Lung (tissue), 12 donors: Measurements from ENCODE around the gene NRGN. TPM values are rescaled to one million over a fixed set of nuclear protein-coding genes. Genes with fewer than 3 reads are reported as not detected.

ENCODE experiments used
- ATAC-seq: fragments of 200-7000 bp; cut with Tn5 transposase; one replicate; pipeline ENCODE4 v1.9.1; 2020; ENCODE audit warnings: moderate number of reproducible peaks; ENCODE audit not compliant: insufficient read depth, low FRiP score
- DNase-seq, 3 donors: peaks; one replicate each; pipeline ENCODE4 v3.0.0-alpha.2; 2013 to 2017
- H3K27ac ChIP-seq, 2 donors: one replicate each; pipeline ENCODE4 v1.5.1; 2013; ENCODE audit warnings: mild to moderate bottlenecking in 2 of 2, moderate library complexity in 2 of 2, control low read depth in 1 of 2, inconsistent platforms in 1 of 2, low read depth in 1 of 2, low read length in 1 of 2
- H3K27me3 ChIP-seq, 3 donors: one replicate each; pipeline ENCODE4 v1.5.1; 2013; ENCODE audit warnings: low read length in 2 of 3; ENCODE audit not compliant: control insufficient read depth in 3 of 3, insufficient read depth in 3 of 3
- H3K36me3 ChIP-seq, 4 donors: one replicate each; pipeline ENCODE4 v1.5.1; 2013; ENCODE audit warnings: low read length in 4 of 4, mild to moderate bottlenecking in 1 of 4, moderate library complexity in 1 of 4; ENCODE audit not compliant: control insufficient read depth in 4 of 4, insufficient read depth in 4 of 4
- H3K4me1 ChIP-seq, 5 donors: one replicate each; pipeline ENCODE4 v1.5.1; 2013; ENCODE audit warnings: low read length in 5 of 5, mild to moderate bottlenecking in 2 of 5, moderate library complexity in 1 of 5; ENCODE audit not compliant: control insufficient read depth in 5 of 5, insufficient read depth in 5 of 5
- H3K4me3 ChIP-seq: one replicate; pipeline ENCODE4 v1.5.1; 2013; ENCODE audit warnings: mild to moderate bottlenecking, control low read depth, moderate library complexity
- H3K9ac ChIP-seq, 2 donors: one replicate each; pipeline ENCODE4 v1.5.1; 2013; ENCODE audit warnings: low read length in 2 of 2, control low read depth in 1 of 2; ENCODE audit not compliant: insufficient read depth in 1 of 2
- H3K9me3 ChIP-seq, 4 donors: one replicate each; pipeline ENCODE4 v1.5.1; 2013; ENCODE audit warnings: low read length in 3 of 4, mild to moderate bottlenecking in 1 of 4, moderate library complexity in 1 of 4; ENCODE audit not compliant: control insufficient read depth in 4 of 4, insufficient read depth in 3 of 4
- CTCF ChIP-seq: IDR thresholded peaks from 2 replicates; pipeline ENCODE4 v1.5.1; 2012; ENCODE audit warnings: mild to moderate bottlenecking; ENCODE audit errors: control extremely low read depth, extremely low read depth
- WGBS, 2 donors: extraction: QIAGEN DNeasy Blood & Tissue Kit; methylation state at CpG; one replicate each; pipeline ENCODE4 v1.1.7; 2013; 5-methylcytosine and 5-hydroxymethylcytosine counted together
- polyA plus RNA-seq, 2 donors: library from polyadenylated mRNA; stranded (reverse); fragments of 200-250 nt; gene quantifications; one replicate each; pipeline ENCODE4 v1.2.1, GENCODE V29; 2013
- total RNA-seq, 2 donors: library from RNA; depleted of rRNA in 1 of 2; stranded (reverse); fragments of >200 nt in 1 of 2; gene quantifications; one replicate each; pipeline ENCODE4 v1.2.1, GENCODE V29; 2014 to 2021
- donor health status: control.
- donor health status: control.
- donor health status: Bipolar disorder and iron deficiency.
- donor health status: healthy.
- donor health status: DM: yes; HTN: yes; CAD: no.

NRGN gene
- total and polyA plus RNA-seq, 4 donors, result 27.2 to 250 (median 87.5) TPM

DNA sequence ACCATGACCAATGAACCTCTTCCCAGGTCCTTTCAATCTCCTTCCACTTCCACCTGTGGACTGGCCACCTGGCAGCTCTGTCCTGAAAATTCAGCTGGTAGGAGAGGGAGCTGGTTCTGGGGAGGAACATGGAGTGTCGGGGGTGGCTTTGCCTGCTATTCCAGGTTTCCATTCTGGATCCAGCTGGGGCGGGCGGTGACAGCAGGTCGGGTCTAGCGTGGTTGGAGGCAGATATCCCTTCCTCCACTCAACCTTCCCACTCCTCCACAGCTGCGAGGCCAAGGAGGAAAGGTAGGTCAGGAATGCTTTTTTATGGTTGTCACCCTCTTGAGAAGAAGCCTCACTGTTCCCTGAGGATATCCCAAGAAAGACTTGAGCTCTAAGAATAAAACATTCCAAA lies 3.3 kb downstream of the NRGN start:
- Histone ChIP-seq H3K36me3 (no peaks in the 10 kb centered on the region), H3K27me3 (peaks cover 0 to 71% (median 55%) of the 10 kb centered on the region in 3 donors), H3K27ac (no peak overlapping the region), H3K9me3 (no peaks in the 10 kb centered on the region), H3K9ac (no peak overlapping the region), H3K4me3 (no peak overlapping the region), H3K4me1 (peaks cover 0 to 33% (median 11%) of the 10 kb centered on the region in 5 donors)
- ATAC-seq, result no peak
- 86 to 96% methylated on average over 6 of the region's 6 CpGs for WGBS, 2 donors
- no peak for DNase-seq
- TF ChIP-seq CTCF, result no peak

- Histone ChIP-seq H3K9ac (no peak overlapping the region), H3K9me3 (no peaks in the 10 kb centered on the region), H3K36me3 (no peaks in the 10 kb centered on the region), H3K4me1 (peaks cover 0 to 25% (median 13%) of the 10 kb centered on the region in 5 donors), H3K27me3 (peaks cover 0 to 92% (median 66%) of the 10 kb centered on the region in 3 donors), H3K4me3 (no peak overlapping the region), H3K27ac (no peak overlapping the region)
- ATAC-seq (no peak), DNase-seq (no peak)
- 70 to 78% methylated on average over 44 of the region's 44 CpGs for WGBS, 2 donors
- no peak for TF ChIP-seq CTCF
These were observed 5.6 kb downstream of the NRGN start for GRCh38 chr11:124745270-124745834.

DNA sequence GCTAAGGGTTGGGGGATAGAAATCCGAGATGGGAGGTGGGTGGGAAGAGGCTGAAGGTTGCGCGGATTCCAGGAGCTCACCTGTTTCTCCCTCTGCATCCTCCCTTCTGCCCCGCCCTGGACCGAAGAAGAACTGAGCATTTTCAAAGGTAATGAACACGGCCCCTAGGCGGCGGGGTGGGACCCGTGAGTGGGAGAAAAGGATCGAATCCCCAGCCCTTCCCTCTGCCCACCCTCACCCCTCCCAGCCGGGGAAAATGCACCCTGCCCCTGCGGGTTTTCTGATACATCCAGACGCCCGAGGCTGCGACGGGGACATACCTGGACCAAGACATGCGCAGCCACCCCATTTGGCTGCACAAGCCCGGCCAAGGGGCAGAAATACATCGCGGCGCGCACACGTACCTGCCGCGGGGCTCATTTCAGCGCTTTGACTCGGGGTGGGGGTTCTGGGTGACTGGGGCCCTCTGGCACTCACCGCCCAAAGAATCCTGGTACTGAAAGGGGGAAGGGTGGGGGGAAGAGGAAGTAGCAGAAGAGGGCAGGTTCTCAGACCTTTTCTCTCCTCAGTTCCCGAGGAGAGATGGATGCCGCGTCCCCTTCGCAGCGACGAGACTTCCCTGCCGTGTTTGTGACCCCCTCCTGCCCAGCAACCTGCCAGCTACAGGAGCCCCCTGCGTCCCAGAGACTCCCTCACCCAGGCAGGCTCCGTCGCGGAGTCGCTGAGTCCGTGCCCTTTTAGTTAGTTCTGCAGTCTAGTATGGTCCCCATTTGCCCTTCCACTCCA lies 6.3 kb downstream of the NRGN start:
- Histone ChIP-seq H3K4me1 (peaks cover 0 to 21% (median 13%) of the 10 kb centered on the region in 5 donors), H3K4me3 (peak overlapping the region; percentile 15), H3K27ac (peak overlapping the region in 1 of 2 donors; percentile 84), H3K36me3 (no peaks in the 10 kb centered on the region), H3K9me3 (no peaks in the 10 kb centered on the region), H3K9ac (peak overlapping the region in 1 of 2 donors; percentile 6), H3K27me3 (peaks cover 0 to 89% (median 73%) of the 10 kb centered on the region in 3 donors)
- DNase-seq (peak in 1 of 3 donors; percentile 37), ATAC-seq (no peak)
- TF ChIP-seq CTCF, result no peak
- WGBS, 2 donors, result 12 to 20% methylated on average over 38 to 41 of the region's 41 CpGs
